Measurements from ENCODE around the gene BBOX1.
"Not testable (repeated sequence)": the region's sequence is repeated elsewhere in the genome, so short reads cannot be mapped to it uniquely, and the experiment has no call there.

Gene BBOX1, protein sequence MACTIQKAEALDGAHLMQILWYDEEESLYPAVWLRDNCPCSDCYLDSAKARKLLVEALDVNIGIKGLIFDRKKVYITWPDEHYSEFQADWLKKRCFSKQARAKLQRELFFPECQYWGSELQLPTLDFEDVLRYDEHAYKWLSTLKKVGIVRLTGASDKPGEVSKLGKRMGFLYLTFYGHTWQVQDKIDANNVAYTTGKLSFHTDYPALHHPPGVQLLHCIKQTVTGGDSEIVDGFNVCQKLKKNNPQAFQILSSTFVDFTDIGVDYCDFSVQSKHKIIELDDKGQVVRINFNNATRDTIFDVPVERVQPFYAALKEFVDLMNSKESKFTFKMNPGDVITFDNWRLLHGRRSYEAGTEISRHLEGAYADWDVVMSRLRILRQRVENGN

GRCh38 chr11:27040302-27041115 lies at the start of gene BBOX1:
BBOX1 (plus strand) TSS chr11:27040815; CDS start chr11:27055431, 14,616 bp downstream.
- no peak for DNase-seq (ENCODE audit: low spot score)

DNA sequence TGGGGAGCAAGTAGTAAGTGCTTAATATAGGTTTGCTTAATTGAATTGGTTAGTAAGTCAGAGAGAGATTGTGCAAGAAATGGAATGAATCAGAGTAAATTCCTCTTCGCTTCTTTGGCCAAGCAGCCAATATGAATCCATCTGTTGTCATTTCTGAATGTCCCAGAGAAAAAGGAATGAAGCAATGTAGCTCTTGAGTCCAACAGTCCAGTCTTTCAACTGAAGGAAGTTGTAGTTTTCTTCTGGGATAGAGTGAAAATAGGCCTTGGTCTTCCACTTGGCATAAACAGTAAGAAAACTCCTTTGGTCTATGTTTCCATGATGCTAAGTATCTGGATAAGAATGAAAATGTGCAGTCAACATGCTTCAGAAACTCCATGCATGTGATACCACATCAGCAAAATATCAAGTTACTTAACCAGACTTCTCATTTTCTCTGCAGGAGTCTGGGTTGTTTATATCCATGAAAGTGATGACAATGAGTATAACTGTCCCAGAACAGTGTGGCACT lies 48.5 kb upstream of the BBOX1 start:
- no peak for DNase-seq (ENCODE audit: low spot score)

- no peak for DNase-seq (ENCODE audit: low spot score)
Measured at GRCh38 chr11:26993965-26994457, 46.6 kb upstream of the BBOX1 start, which contains the start of gene FIBIN. FIBIN (plus strand) TSS chr11:26994112; CDS start chr11:26994527, 415 bp downstream.

GRCh38 chr11:26994631-26995095 lies 46.0 kb upstream of the BBOX1 start:
- DNase-seq (ENCODE audit: low spot score): no peak

DNA sequence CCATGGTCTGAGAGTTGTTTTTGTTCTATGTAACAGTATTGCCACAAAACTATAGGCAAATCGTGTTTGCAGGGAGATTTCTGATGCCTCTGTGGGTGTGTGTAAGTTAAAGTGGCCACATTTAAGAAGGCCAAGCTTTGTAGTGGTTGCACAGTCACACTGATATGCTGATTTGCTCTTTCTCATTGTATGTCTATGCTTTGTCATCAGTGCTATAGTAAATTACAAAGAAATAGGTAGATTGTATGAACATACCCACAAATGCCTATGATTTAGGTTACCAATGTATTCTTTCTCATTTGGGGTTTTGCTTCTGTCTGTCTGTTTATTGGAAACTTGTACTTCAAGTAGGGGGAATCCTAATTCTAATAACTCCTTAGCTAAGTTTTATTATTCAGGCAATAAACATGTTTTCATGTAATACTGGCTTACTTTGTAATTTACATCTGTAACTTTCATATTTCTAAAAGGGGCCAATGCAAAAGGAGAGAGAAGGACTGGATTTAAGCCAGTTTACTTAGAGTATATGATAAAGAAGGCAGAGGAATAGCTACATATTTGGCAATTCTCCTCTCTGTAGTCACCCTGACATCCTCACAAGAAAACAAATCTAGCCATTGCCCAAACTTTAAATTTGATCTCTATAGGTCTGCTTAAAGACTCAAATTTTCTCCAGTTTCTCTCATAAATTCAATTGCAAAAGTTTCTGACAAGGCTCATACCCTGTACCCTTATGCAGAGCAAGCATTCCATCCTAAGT lies 44.7 kb upstream of the BBOX1 start:
- no peak for DNase-seq (ENCODE audit: low spot score)

DNA sequence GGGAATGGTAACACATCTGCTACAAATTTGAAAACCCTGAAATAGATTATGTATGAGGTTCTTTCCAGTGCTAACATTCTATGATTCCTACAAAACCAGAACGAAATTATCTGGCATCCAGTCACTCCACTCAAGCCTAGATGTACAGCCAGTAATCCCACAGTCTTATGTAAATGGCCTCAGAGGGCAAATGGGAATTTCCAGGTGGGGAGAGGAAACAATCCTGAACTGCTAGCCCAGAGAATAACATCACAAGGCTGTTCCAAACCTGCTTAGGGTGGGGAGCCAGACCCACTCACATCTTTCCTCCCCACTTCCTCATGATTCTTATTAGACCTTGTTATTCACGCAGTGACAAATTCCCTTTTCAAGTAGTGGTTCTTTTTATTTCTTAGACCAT lies 43.2 kb upstream of the BBOX1 start:
- DNase-seq (ENCODE audit: low spot score): no peak

DNA sequence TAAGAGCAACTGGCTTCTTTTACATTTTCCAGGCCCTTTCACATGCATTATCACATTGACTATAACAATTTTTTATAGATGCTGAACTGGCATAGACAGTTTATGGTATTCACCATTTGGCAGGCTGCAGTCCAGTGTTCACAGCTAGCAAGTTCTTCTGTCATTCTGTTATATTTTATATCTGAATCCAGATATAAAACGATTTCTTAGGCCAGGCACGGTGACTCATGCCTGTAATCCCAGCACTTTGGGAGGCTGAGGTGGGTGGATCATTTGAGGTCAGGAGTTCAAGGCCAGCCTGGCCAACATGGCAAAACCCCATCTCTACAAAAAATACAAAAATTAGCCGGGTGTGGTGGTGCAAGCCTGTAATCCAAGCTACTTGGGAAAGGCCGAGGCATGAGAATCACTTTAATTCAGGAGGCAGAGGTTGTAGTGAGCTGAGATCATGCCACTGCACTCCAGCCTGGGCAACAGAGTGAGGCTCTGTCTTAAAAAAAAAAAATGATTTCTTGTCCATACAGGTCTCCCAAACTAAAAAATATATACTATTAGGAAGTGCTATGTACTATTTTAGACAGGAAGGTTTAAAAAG lies 39.4 kb upstream of the BBOX1 start:
- DNase-seq (ENCODE audit: low spot score): not testable (repeated sequence)

DNA sequence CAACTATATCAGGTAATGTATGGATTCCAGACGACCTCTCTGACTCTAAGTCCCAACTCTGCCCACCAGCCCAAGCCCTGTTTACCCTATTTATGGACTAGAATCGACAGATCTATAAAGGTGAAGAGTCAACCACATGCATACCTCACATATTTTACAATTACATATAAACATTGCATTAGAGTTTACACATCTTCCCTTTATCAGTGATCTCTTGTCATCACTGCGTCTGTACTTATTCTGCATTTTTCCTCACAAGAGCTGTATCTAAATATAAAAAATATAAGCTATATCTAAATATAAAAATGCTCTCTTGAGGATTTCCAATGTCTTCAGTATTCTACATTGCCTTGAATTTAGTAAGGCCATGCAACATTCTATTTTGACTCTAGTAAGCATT lies 38.2 kb upstream of the BBOX1 start:
- no peak for DNase-seq (ENCODE audit: low spot score)

GRCh38 chr11:27002838-27003237 lies 37.8 kb upstream of the BBOX1 start:
- DNase-seq (ENCODE audit: low spot score): no peak

DNA sequence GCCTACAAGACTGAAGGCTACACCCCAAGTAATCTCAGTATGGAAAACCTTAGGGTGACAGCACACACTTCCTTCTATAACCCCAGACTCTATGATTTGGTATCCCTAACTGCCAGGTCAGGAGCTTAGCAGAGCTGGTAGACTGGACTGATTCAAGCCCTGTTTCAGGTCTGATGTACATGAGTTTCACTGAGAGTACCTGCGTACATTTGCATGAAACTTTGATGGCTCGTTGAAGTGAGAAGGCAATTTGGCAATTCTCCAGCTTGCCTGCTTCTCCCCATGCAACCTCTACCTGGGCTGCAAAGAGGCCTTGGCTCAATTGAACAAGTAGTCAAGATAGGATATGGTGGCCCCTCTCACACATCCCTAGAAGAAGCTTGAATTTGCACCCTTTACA lies 36.5 kb upstream of the BBOX1 start:
- DNase-seq (ENCODE audit: low spot score): no peak

GRCh38 chr11:27008811-27009535 lies 31.6 kb upstream of the BBOX1 start:
- DNase-seq (ENCODE audit: low spot score): no peak

DNA sequence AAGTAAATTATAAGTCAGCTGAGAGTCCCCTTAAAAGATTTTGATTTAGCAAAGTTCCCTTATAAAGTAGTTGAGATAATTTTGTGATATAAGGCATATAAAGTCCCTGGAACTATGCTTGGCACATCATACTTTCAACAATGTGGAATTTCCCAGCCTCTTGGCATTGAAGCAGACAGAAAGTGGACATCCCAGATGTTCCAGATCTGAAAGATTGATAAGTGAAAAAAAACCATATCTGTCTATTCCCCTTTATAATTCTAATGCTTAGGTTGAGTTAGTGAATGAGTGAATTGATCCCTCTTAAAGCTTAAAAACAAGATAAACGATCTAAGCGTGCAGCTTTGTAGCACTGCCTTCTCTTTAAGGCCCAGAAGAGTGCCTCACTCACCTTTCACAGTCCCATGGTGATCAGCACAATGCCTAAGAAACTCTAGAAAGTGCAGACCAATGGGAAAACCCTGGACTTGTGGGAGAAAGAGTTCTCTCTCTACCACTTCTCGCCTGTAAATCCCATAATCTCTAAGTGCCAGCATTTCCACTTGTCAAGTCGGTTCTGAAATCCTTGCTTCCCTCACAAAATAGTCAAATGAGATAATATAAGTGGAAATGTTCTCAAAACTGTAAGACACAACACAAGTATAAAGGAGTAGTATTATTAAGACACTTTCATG lies 28.9 kb upstream of the BBOX1 start:
- no peak for DNase-seq (ENCODE audit: low spot score)

DNA sequence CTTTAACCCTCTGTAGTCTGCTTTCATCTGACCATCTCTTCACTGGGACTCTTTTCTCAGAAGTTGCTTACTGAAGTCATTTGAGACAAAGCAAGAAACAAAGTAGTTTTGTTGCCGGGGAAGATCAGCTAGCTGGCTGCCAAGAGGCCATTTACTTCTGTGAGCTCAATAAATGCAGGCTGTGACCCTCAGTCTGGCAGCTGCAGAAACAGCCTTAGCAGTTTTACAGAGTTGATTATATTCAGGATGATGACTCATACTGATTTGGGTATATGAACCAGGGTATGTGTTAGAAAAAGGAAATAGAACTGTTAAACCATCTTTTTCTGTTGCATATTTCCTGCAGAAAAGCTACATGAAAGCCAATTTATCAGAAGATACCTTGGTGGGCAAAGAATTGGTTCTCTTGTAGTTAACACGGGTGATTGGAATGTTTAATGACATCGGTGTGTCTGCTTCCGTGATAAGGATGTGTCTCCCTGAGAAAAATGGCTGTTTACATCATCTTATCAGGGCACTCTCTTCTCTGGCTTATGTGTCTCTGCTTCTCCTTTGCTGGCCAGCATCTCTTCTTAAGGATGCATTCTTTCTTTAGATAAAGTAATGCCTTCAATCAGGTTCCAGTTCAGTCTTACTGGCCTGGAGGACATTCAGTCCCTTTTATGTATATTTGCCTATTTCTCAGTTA lies 28.2 kb upstream of the BBOX1 start:
- no peak for DNase-seq (ENCODE audit: low spot score)

DNA sequence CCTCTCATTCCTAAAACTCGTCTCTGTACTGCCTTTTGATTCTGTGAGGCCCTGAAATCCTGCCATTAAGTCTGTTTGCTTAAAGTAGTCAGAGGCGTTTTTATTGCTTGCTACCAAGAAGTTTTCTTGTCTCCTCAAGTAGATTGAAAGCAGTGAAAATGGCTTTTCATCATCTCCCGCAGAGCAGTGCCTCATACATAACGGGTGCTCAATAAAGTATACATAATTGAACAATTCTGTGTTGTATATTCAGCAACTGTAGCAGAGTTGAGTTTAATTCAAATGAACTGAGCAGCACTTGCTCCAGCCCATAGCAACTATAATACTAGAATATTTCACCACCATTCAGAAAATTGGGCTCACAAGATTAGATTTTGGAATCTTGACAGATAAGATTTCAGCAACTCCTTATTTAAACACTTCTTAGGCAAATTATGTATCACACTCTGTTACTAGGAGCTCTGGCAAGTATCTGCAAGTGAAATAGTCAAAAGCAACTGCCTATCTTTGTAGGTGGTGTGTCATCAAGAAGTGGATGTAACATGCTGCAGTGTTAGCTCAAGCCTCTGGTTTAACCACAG lies 26.7 kb upstream of the BBOX1 start:
- no peak for DNase-seq (ENCODE audit: low spot score)

- no peak for DNase-seq (ENCODE audit: low spot score)
Measured at GRCh38 chr11:27018902-27019529, 21.6 kb upstream of the BBOX1 start.

- DNase-seq (ENCODE audit: low spot score): no peak
Measured at GRCh38 chr11:27020751-27021150, 19.9 kb upstream of the BBOX1 start.

- DNase-seq (ENCODE audit: low spot score): no peak
Measured at GRCh38 chr11:27022659-27023251, 17.9 kb upstream of the BBOX1 start.

- DNase-seq (ENCODE audit: low spot score): no peak
Measured at GRCh38 chr11:27024865-27025264, 15.8 kb upstream of the BBOX1 start.
